ENCODE data around the gene COASY.

DNA sequence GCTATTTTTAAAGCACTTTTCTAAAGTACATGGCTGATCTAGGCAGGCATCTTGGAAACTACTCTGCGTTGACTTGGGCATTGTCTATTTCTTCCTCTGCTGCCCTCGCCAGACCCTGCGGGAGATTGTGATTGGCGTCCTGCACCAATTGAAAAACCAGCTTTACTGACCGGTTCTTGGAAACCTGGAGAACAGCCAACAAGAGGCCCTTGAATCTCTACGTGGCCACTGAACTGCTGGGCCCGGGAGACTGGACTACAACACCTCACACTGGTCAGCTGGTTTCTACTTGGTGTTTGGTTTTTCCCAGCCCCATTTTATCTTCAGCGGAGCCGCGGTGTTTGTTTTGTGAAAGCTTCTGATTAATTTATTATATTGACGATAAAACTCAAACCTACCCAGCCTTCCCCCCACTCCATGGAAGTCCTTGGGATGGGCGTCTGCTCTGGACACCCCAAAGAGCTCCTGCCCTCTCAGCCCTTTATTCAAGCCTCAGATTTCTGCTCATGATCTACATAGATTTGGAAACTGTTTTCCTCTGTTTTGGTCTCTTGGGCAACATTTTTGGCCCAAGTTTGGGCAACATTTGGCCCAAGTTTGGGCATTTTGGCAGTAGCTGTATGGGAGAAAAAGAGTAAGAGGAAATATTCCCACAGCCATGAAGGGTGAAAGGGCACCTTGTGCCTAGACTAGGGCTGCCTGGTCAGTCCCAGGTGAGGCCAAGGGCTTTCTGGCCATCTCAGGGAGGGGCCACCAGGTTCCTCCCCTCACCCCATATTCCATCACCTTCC is 9.7 kb downstream of the COASY start:
- no peak for TF ChIP-seq CTCF (IDR thresholded peaks at IDR 0.05; ENCODE audit: insufficient read depth, low read length, poor library complexity, severe bottlenecking)
- no peak for TF ChIP-seq EZH2phosphoT487 (conservative IDR thresholded peaks at IDR 0.05; ENCODE audit: low read length)
